Uterus (tissue), 2 donors: ENCODE measurements around the gene CCDC201.

Source experiments
- POLR2A ChIP-seq, 2 donors: fragments of 450-650 bp; IDR thresholded peaks; one replicate each; pipeline ENCODE4 v1.6.1; 2016; ENCODE audit warnings: antibody characterized with exemption in 2 of 2, mild to moderate bottlenecking in 1 of 2, moderate library complexity in 1 of 2
- TF ChIP-seq, protein P1 (sequence below), 4 experiments: fragments of 200-600 bp in 2 of 4; fragments of 450-650 bp in 2 of 4; sonication (generic) in 2 of 4; IDR thresholded peaks; one replicate each; pipeline ENCODE4 v1.5.1; 2016 to 2019; ENCODE audit warnings: antibody characterized with exemption in 4 of 4, mild to moderate bottlenecking in 2 of 4, moderate library complexity in 1 of 4

DNA sequence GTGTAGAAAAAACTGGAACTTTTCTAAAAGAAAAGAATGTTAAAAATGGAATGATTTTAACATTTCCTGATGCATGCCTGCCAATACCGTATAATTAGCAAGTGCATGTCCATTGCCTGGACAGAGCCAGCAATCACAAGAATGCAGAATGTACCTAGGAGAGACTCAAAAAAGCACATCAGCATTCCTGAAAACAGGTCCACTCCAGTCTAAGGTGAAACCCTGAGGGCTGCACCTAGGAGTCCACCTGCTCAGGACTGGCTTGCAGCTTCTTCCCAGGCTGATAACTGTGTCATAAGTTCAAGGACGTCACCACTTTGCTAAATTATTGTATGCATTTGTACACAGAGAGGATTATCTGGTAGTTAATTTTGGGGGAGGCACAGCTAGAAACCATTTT, 5.4 kb downstream of the CCDC201 start:
- TF ChIP-seq, protein P1, sequence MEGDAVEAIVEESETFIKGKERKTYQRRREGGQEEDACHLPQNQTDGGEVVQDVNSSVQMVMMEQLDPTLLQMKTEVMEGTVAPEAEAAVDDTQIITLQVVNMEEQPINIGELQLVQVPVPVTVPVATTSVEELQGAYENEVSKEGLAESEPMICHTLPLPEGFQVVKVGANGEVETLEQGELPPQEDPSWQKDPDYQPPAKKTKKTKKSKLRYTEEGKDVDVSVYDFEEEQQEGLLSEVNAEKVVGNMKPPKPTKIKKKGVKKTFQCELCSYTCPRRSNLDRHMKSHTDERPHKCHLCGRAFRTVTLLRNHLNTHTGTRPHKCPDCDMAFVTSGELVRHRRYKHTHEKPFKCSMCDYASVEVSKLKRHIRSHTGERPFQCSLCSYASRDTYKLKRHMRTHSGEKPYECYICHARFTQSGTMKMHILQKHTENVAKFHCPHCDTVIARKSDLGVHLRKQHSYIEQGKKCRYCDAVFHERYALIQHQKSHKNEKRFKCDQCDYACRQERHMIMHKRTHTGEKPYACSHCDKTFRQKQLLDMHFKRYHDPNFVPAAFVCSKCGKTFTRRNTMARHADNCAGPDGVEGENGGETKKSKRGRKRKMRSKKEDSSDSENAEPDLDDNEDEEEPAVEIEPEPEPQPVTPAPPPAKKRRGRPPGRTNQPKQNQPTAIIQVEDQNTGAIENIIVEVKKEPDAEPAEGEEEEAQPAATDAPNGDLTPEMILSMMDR (IDR thresholded peaks at IDR 0.05), result no peak
- no peak for TF ChIP-seq POLR2A (IDR thresholded peaks at IDR 0.05)
